GM19467 (cell line): Measurements from ENCODE around the gene TFEB.
"Not testable (repeated sequence)": the region's sequence is repeated elsewhere in the genome, so short reads cannot be mapped to it uniquely, and the experiment has no call there.

ENCODE experiments used
- ATAC-seq: cut with Tn5 transposase; IDR thresholded peaks from one replicate; pipeline ENCODE4 v1.9.1; 2021; ENCODE audit warnings: mild to moderate bottlenecking, moderate library complexity; ENCODE audit not compliant: unreplicated experiment

TFEB gene

DNA sequence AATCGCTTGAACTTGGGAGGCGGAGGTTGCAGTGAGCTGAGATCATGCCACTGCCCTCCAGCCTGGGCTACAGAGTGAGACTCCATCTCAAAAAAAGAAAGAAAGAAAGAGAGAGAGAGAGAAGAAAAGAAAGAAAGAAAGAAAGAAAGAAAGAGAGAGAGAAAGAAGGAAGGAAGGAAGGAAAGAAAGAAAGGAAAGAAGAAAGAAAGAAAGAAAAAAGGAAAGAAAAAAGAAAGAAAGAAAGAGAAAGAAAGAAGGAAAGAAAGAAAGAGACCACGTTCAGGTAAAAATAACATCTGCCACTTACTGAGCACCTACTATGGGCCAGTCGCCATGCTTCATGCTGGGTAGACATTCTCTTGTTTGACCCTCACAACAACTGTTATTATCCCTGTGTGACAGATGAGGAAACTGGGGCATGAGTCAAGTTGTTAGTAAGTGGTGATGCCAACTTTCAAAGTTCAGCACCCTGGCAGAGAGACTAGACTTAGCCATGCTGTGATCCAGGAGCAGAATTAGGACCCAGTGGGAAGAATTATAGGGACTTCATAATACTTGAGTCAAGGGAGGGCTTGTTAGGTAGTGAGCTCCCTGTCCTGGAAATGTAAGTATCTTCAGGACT, 30.7 kb upstream of the TFEB start:
- not testable (repeated sequence) for ATAC-seq

DNA sequence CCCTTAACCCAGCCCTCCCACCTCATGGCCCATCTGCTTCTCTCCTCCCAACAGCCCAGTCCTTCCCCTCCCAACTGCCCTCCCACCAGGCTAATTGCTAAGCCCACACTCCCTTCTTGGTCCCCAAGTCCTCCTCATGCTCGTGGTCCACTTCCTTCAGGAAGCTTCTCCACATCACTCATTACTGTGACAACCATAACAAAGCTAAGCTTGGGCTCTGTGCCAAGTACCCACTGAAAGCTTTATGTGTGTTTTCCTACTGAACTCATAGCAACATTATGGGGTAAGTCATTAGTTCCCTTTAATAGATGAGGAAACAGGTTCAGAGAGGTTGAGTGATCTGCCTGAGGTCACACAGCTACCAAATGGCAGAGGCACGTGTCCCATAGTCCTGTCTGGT, 28.1 kb upstream of the TFEB start:
- no peak for ATAC-seq

DNA sequence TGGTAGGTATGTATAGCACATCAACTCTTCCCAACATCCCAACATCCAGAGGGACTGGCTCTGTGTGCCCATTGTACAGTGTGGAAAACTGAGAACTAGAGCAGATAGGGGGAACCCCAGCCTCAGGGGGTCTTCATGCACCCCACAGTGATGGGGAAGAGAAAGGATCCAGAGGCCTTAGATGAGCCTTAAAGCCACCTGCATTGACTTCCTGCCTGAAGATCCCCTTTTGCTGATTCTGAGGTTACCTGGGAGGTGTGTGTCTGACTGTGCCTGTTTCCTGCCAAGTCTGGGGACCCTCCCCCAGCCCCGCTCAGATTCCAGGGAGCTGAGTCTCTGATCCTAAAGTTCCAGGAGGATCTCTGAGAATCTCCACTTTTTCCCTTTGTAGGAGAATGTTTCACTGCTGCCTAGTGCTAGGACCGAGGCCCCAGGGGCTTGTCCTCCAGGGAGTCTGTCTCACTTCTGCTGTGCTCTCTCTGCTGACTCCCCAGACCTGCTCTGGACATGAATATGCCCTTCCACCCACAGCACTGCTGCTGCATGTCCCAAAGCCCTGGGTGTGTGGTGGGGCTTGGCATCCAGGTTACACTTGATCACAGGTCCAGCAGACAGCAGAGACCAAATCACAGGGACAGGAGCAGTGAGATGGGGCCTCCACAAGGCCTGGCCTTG, 24.6 kb upstream of the TFEB start:
- ATAC-seq, result no peak

DNA sequence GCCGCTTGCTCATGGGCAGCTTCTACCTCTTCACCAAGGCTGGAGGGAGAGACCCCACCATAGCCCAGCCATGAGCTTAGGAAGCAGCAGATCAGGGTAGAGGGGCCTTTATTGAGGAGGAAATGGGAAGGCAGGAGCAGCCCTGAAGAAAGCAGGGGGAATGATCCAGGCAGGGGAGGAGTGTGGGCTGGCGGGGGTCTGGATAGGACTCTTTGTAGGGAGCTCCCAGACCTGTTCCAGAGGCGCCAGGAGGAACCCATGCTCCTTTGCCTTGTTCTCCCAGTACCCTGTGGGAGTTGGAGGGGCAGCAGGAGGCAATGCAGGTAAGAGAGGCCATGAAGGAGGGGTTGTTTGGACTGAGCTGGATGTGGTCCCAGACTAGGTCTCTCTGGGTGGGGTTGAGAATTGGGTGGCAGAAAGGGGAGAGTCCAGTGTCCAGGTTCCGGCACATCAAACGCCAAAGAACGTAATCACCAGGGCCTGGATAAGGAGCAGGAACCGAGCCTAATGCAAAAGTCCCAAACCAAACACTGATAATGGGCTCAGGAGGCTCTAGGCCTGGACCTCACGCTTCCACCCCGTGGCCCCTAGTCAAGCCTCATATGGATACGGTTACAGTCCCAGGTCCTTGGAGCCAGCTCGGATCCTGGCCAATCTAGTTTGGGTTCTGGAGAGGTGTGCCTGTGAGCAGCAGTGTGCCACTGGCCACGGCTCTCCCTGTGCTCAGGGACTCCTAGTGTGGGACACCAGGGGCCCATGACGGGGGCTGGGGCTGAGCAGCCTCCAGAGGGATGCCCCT, 23.9 kb upstream of the TFEB start:
- no peak for ATAC-seq

DNA sequence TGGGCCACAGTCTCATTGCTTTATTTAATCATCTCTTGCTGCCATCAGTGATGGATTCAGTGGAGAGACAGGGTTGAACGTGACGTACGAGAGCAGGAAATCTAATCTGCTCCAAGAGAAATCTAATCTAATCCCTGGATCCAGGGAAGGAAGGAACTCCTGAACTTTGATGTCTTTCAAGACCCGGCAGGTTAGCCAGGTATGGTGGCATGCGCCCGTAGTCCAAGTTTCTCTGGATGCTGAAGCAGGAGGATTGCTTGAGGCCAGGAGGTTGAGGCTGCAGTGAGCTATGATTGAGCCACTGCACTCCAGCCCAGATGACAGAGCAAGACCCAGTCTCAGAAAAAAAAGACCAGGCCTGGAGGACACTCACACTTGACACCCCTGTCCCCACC, 23.2 kb upstream of the TFEB start:
- ATAC-seq, result no peak

DNA sequence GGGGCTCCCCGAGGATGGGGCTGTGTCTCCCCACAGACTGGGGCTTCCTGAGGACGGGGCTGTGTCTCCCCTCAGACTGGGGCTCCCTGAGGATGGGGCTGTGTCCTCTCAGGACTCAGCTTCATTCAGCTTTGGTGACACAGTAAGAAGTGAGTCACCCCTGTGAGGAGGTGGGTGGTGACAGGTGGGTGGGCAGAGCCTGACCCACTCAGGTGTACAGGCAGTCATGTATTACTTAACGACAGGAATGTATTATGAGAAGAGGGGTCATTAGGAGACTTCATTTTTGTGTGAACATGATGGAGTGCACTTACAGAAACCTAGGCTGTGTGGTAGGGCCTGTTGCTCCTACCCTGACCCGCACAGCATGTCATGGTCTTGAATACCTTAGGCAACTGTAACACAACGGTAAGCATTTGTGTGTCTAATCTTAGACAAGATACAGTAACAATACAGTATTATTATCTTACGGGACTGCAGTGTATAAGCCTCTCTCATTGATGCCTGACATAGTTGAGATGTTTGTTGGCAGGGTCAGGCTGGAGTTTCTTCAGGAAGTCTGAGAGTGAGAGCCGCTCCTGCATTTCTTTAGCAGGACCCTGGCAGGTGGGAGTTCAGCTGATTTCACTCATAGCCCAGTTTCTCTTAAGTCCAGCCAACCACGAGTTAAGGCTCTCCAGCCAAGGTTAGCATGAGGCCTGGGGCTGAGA, 22.7 kb upstream of the TFEB start:
- ATAC-seq, result no peak

DNA sequence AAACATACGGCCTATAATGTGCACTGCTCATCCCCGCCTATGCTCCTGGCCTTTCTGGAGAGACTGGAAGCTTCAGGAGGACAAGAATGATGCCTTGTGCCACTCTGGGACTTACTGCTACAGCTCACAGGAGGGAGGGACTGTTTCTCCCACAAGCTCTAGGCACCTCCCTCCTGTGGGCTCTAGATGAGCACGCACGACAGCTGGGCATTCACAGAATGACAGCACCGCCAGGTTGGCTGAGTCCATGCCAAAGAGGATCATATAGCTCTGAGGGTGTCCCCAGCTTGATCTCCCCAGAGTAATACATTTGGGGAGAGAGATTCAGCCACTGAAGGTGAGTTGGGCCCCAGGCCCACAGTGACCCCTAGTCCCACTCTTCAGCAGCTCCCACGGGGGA, 21.9 kb upstream of the TFEB start:
- ATAC-seq, result no peak

DNA sequence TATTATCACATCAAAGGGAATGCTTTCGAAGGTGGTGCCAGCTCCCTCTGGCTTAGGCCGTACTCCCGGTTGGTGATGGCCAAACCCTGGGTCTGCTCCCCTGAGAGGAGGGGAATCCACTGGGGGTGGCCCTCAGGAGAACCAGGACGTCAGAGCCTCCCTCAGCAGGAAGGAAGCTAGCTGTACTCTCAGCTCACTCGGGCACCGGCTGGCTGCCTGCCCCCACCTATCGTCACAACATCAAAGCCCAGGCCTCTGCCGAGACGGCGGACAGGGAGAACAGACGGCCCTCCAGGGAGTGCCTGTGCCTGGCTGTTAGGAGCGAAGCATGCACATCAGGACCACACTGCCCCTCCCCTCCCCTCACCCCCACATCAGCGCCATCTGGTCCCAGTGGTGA, 20.9 kb upstream of the TFEB start:
- ATAC-seq, result no peak

DNA sequence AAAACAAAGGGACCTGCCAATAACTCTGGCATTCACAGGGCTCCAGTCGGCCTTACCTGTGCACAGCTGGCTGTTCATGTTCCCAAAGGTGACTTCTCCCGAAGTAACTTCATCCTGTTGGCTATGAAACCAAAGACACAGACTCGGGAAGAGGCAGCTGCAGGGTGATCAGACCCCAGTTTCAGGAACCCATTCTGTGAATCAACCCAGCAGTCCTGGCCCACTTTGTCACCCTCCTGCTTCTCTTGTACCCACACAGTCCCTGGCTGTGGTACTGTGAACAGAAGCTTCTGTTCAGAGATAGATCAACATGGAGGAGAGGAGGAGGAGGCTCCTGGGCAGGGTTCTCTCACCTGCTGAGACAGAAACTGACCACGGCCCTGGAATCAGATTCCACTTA, 20.5 kb upstream of the TFEB start:
- ATAC-seq, result no peak

DNA sequence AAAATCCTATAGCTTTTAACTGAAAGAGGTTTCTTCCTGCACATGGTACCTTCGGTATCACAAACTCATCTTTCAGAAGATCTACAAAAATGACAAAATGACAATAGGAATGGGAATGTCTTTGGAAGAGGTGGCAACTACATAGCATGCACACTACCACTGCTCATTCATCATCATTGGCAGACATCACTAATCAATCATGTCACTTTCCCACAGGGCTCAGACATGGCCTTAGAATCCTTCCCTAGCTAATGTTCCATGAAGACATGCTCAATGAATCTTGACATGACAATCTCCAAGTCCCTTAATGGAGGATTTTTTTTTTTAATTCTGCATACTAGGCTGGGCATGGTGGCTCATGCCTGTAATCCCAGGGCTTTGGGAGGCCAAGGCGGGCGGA, 15.0 kb upstream of the TFEB start:
- no peak for ATAC-seq

DNA sequence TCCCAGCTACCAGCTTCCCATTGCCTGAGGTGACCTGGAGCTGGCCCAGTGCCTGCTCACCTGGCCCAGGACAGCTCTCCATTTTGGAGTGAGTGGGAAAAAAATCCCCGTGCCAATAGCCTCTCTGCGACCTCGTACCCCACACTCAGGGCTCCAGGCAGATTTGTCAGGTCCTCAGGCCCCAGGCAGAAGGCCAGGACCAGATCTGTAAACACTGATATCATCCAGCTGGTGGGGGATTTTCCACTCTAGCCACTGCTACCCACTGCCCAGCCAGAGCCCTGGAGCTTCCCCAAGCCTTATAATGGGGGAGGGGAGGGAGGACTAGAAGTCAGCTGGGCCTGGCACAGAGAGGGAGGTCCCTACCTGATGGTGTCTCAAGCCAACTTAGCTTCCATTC, 13.1 kb upstream of the TFEB start:
- no peak for ATAC-seq

DNA sequence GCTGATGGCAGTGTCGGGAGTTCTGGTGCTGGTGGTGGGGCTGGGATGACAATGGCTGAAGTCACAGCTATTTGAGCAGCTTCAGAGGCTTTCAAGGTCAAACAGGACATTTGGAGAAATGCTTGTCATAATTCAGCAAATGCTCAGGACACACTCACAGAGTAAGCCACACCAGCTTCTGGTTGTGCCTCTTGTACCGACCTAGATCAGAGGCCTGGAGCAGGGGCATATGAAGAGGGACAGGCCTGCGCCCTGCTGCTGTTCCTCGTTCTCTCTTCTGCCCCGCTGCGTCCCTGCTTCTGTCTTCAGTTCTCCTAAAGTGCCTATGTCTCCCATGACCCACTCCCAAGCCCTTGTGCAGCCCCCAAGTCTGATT, 12.7 kb upstream of the TFEB start:
- ATAC-seq, result no peak

DNA sequence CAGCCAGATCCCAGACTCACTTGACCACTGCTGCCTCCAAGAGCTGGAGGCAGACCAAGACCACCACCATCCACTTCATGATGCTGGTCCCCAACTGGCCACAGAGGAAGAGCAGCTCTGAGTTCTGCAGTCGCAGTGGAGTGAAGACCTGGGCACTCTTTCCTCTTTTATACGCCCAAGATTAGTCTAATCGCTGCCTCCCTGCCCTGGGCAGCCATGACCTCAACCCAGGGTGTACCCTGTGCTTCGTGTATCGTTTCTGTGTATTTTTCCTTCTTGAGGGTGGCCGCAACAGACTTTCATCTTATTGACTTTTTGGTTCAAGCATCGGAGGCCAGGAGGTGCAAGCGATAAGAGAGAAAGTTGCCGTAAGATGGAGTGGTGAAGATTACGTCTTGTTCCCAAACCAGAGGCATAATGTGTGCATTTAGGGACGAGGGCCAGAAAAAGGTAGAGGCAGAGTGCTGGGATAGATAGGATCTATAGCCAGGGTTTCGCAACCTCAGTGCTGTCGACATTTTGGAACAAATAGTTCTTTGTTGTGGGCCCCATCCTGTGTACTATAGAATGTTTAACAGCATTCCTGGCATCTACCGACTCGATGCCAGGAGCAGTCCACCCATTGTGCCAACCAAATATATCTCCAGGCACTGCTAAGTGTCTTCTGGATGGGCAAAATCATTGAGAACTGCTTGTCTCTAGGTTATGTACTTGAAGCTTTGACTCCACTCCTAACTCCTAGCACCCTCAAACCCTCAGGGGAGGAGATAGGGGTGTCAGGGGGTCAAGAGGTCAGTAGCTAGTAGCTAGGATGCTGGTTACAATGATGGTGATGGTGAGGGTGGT, 12.1 kb upstream of the TFEB start, which contains the start of gene PGC:
PGC (minus strand) TSS at position 142 of the 846 bp plus-strand sequence; CDS start at position 79, 63 bp downstream.
- no peak for ATAC-seq

DNA sequence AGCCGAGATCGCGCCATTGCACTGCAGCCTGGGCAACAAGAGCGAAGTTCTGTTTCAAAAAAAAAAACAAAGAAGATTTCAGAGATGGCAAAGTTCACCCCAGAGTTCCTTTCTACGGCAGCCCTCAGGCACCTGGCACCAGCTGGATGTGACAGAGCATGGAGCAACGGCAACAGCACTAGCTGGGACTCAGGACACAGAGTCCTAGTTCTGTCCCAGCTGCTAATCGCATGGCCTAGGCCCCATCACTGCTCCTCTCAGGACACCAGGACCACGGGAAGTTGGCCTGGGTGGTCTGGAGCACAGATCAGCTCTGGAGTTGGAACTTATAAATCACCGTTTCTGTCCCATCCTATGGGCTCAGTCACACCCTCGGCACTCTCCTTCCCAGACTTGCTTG, 10.7 kb upstream of the TFEB start:
- no peak for ATAC-seq

DNA sequence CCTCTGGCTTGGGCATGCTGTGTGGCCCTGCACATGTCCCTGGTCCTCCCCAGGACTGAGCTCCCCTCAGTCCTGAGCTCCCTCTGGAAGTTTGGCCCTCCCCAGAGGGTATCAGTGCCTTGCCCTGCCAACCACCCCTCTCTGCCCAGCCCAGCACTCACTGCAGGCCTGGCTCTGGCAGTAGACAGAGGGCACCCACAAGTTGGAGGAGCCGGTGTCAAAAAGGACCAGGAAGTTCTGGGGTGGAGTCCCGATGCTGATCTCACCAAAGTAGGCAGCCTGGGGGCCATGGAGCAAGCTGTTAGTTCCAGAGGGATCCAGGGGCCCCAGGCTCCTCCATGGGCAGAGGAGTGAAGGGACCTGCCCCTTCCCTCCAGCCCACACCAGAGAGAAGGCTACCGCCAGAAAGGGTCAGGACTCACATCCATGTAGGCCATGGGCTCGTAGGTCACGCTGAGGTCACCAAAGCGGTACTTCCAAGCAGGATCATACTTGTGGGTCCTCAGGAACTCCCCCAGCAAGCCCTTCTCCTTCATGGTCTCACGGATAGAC, 8.9 kb upstream of the TFEB start:
- no peak for ATAC-seq

DNA sequence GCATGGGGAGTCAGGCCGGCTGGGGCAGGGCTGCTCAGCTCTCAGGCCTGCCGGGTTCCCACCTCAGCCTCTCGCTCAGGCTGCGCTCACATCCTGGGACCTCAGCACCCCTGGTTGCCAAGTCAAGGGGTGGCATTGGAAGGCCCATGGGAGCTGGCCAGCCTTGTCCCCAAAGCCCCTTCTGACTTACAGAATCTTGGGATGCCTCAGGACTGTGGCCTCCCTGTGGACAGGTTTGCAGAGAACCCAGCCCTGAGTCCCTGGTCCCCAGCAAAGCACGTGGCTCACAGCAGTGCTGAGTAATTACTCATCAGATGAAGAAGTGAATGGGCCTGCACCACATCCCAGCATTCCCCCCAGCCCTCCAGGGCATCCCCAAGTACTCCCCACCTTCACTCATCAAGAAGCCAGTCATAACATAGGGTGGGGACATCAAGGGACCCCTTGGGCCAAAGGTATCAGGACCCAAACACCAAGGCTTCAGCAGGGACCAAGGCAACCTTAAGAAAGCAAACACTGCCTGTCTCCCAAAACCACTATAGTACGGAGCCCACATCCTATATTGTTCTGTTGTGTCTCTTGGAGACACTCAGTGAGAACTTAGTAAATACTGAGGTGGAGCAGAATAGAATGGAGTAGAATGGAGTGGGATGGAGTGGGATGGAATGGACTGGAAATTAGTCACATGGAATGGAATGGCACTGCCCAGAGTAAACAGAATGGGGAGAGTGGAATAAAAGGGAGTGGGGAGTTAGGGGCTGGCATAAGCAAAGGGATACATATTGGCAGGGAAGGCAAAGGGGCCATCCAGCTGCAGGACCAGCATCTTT, 8.2 kb upstream of the TFEB start:
- ATAC-seq, result no peak

DNA sequence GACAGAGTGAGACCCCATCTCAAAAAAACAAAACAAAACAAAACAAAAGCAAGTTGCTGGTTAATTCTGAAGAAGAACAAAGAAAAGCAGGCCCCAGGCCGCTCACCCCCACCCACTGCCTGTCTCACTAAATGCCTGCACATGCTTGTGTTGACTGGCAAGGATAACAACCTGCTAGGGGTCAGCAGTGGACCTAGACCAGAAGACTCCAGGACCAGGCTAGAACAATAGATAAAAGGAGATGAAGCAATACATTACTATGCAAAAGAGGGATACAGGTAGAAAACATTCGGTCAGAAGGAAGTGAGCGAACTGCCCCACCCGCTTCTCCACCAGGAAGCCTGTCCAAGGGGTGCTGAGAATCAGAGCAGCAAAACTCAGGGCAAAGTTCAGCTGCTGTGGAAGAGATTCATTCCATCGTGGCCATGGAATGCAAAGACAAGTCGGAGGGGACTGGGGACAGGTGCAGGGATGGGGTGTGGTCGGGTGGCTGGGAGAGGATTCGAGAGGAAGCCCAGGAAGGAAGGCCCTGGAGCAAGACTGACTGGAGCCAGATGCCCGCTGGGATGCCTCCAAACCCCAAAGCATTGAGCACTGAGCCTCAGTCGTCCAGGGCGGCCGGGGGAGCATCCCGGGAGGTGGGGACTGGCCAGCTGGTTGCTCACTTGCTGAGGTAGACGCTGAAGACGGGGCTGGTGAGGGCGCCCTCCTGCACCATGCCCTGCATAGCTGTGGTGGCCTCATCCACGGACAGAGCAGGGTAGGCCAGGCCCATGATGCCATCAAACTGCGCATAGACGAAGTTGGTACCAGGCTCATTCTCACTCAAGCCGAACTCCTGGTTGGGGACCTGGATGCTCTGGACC, 6.5 kb upstream of the TFEB start:
- ATAC-seq, result no peak

DNA sequence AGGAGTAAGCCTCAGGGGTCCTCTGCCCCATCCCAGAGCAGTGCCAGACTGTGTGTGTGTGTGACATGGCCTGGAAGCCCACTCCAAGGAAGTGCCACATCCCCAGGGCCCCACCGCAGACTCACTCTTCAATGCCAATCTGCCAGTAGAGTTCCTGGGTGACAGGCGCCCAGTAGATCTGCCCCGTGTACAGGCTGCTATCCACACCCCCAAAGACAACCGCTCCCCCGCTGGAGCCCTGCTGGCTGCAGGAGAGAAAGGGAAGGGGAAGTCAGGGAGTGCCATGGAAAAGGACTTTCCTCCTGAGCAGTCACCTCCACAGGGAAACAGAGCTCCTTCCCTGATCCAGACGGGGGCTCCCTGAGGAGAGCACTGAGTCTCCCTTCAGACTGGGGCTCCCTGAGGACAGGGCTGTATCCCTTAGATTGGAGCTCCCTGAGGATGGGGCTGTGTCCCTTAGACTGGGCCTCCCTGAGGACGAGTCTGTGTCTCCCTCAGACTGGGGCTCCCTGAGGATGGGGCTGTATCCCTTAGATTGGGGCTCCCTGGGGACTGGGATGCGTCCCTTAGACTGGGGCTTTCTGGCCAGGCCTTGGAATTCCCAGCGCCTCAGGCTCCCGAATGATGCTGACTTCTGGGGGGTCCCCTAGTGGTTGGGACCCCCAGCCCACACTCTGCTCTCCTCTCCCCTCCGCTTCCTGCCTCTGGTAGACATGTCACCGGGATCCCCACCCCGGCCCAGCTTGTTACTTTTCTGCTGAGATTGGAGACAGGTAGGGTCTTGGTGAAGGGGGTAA, 5.2 kb upstream of the TFEB start:
- no peak for ATAC-seq
